Erythroblast (primary cell): ENCODE measurements around the gene CCL21.

Experiments used
- DNase-seq, 2 experiments: peaks; one replicate each; lab custom pipeline; 2025; lab: John Stamatoyannopoulos, UW
- GATA1 ChIP-seq: IDR thresholded peaks from 2 replicates; pipeline ENCODE4 v1.6.1; 2011; ENCODE audit warnings: low read depth, mild to moderate bottlenecking, control low read depth, low read length, moderate library complexity
- POLR2A ChIP-seq: IDR thresholded peaks from 2 replicates; pipeline ENCODE4 v1.6.1; 2011; ENCODE audit warnings: mild to moderate bottlenecking, low read length

Gene CCL21

GRCh38 chr9:34671307-34671706, 38.6 kb downstream of the CCL21 start:
- no peak for DNase-seq

GRCh38 chr9:34669809-34670562, 40.0 kb downstream of the CCL21 start:
- no peak for DNase-seq
- TF ChIP-seq GATA1 (no peak), POLR2A (no peak)

More at GRCh38 chr9:34671307-34671706, 38.6 kb downstream of the CCL21 start:
- no peak for TF ChIP-seq POLR2A
- no peak for TF ChIP-seq GATA1

DNA sequence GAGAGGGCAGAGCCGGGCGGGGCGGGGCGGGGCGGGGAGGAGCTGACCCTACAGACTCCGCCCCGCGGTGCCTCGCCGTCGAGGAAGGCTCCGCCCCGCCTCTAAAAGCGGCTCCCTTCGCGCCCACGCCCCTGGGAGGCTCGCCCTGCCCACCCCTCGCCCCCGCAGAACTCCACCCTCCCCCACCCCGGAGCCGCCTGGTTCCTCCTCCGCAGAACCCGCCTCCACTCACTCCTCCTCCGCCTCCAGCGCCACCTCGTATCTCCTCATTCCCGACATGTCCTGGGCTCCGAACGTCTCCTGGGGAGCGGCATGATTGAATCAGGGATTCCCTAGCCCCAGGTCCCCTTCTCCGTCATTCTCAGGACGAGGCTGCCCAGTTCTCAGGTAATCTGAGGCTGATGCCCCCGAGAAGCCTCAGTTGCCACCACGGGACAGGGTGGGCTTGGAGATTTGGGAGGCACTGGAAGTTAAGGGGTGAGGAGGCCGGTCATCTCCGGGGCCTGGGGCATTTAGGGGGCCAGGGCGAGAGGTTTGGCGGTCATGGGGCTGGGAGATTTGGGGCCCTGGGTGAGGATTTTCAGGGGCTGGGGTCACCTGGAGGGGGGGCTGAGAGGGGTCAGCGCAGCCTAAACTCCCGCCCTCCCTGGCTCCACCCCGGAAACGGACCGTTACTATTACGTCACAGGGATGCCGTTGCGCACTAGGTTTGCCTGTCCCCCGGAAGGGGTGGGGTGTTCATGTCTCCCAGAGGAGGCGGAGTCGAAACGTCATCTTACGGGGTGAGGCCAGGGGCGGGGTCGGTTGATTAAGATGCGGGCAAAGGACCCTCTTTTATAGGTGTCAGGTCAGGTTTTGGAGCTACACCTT, 44.3 kb downstream of the CCL21 start:
- peak; percentile 93 to 96 for DNase-seq
- TF ChIP-seq POLR2A (peak; percentile 69), GATA1 (no peak)

DNA sequence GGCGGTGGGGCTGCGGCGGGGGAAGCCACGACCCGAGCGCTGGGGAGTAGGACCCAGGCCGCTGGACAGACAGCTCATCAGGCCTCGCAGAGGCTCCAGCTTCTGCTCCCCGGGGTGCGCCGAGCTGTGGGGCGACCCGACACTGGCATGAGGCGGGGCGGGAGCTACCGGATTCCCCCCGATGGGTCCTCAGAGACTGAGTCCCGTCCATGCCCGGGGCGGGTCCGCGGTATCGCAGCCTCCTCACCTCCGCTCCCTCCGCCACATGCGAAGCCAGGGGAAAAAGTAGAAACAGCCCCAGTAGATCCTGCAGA, 44.9 kb downstream of the CCL21 start:
- no peak for DNase-seq
- TF ChIP-seq POLR2A (no peak), GATA1 (no peak)

DNA sequence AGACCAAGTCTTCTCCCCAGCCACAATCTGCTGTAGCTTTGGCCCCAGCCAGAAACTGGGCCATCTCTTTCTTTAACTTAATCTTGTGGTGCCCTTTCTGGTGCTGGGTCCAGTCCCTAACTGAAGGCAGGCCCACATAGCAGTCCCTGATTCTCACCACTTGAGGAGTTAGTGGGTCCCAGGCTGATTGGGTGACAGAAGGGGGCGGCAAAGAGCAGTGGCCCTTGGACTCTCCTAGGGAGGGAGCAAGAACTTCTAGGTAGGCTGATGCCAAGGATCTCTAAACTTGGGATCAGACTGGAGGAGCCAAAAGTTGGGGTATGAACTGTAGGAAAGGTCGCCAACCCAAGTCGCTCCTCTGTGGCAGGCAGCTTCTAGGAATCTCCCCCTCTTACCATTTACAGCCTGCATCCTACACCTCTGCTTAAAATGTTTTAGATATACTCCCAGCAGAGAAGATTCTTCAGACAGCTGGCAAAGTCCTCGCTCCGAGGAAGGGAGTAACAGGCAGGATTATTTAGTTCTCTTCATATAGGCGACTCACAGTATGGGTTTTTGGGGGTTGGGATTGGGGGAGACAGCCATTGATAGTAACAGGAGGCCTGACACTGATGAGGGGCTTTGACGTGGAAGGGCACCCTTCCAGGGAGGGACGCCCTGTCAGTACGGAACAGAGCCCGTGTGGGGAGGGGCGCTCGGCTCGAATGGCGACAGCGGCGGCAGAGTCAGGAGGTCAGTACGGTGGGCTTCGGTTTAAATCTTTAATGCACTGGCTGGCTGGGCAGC, 45.5 kb downstream of the CCL21 start:
- TF ChIP-seq GATA1 (no peak), POLR2A (no peak)
- DNase-seq: peak; percentile 84 to 89

DNA sequence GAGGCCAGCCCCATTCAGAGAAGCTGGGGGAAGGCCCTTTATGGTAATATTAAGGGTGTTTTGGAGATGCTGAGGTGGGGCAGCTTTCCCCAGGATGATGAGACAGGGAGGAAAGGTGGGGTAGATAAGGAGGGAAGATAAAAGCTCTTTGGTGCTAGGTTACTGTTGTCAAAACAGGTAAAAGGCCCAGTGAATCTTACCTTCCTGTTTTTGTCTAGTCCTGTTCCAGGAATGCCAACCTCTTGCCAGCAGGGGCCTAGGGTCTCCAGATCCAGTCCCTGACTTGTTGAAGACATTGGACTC, 46.7 kb downstream of the CCL21 start:
- DNase-seq: no peak
- no peak for TF ChIP-seq POLR2A
- TF ChIP-seq GATA1: no peak

GRCh38 chr9:34662526-34663302, 47.2 kb downstream of the CCL21 start, which contains the start of gene CCL27:
Gene CCL27 (minus strand): TSS chr9:34662657. CDS start chr9:34662633, 24 bp downstream.
- TF ChIP-seq POLR2A: no peak
- no peak for TF ChIP-seq GATA1

DNA sequence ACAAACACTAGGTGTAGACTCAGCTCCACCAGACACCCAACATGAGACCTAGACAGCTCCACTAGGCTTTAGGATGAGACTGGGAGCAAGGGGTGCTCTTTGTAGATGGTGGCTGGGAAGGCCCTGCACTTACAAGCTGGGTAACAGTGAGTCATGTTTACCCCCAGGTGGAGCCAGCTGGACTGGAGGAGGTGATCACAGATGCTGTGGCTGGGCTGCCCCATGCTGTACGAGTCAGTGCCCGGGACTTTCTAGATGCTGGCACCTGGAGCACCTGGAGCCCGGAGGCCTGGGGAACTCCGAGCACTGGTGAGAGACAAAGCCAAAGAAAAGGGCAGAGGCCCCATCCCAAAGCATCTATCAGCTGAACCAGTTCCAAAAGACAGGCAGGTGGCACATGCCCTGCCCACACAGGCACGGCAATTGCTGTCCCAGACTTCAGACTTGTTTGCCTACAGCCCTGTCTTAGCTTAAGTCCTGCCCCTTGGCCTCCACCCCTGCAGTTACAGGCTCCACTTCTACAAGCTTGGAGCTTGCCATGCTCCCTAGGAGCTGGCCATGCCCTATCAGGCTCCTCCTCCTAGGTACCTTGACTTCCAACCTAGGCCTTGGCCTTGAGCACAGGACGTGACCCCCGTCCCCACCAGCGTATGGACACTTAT, 50.2 kb downstream of the CCL21 start:
- TF ChIP-seq GATA1: no peak
- TF ChIP-seq POLR2A: no peak
- DNase-seq: peak in 1 of 2 experiments; percentile 9

More at GRCh38 chr9:34662526-34663302, 47.2 kb downstream of the CCL21 start, which contains the start of gene CCL27:
- DNase-seq: no peak
